PFSK-1 (cell line): ENCODE data around the gene DGUOK.

Source experiments
- POLR2AphosphoS5 ChIP-seq: IDR thresholded peaks from 2 replicates; pipeline ENCODE4 v1.6.1; 2012; ENCODE audit warnings: low read depth, mild to moderate bottlenecking, control low read depth, low read length, moderate library complexity
- TAF1 ChIP-seq: IDR thresholded peaks from 2 replicates; pipeline ENCODE4 v1.6.1; 2012; ENCODE audit warnings: low read length, control low read depth, borderline replicate concordance; ENCODE audit not compliant: insufficient read depth

DNA sequence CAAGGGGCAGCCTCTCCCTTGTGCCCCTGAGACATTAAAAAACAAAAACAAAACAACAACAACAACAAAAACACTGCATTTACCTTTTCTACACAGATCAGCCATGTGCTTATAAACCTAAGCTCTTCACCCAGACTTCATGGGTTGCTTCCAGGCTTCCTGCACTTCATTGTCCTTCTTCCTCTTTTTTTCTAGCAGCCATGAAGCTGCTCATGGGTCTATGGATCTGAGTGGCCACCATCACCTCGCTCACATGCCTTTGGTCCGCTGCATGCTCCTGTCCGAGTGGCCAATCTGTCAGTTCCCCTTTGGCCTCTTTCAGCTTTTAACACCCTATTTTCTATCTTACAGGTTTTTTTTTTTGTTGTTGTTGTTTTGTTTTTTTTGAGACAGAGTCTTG, 49.1 kb downstream of the DGUOK start:
- TF ChIP-seq TAF1 (no peak), POLR2AphosphoS5 (no peak)
